GM12801 (cell line): ENCODE results near the gene KRTAP13-4.

Source experiments
- TF ChIP-seq, protein P1 (sequence below): IDR thresholded peaks from one replicate; pipeline ENCODE4 v1.5.1; 2011; ENCODE audit warnings: control low read depth; ENCODE audit not compliant: insufficient read length; ENCODE audit errors: extremely low read depth

The KRTAP13-4 gene

GRCh38 chr21:30448514-30448913 lies 18.5 kb downstream of the KRTAP13-4 start:
- TF ChIP-seq, protein P1, sequence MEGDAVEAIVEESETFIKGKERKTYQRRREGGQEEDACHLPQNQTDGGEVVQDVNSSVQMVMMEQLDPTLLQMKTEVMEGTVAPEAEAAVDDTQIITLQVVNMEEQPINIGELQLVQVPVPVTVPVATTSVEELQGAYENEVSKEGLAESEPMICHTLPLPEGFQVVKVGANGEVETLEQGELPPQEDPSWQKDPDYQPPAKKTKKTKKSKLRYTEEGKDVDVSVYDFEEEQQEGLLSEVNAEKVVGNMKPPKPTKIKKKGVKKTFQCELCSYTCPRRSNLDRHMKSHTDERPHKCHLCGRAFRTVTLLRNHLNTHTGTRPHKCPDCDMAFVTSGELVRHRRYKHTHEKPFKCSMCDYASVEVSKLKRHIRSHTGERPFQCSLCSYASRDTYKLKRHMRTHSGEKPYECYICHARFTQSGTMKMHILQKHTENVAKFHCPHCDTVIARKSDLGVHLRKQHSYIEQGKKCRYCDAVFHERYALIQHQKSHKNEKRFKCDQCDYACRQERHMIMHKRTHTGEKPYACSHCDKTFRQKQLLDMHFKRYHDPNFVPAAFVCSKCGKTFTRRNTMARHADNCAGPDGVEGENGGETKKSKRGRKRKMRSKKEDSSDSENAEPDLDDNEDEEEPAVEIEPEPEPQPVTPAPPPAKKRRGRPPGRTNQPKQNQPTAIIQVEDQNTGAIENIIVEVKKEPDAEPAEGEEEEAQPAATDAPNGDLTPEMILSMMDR, result no peak

GRCh38 chr21:30463713-30464112 lies 33.7 kb downstream of the KRTAP13-4 start:
- TF ChIP-seq, protein P1, result no peak

DNA sequence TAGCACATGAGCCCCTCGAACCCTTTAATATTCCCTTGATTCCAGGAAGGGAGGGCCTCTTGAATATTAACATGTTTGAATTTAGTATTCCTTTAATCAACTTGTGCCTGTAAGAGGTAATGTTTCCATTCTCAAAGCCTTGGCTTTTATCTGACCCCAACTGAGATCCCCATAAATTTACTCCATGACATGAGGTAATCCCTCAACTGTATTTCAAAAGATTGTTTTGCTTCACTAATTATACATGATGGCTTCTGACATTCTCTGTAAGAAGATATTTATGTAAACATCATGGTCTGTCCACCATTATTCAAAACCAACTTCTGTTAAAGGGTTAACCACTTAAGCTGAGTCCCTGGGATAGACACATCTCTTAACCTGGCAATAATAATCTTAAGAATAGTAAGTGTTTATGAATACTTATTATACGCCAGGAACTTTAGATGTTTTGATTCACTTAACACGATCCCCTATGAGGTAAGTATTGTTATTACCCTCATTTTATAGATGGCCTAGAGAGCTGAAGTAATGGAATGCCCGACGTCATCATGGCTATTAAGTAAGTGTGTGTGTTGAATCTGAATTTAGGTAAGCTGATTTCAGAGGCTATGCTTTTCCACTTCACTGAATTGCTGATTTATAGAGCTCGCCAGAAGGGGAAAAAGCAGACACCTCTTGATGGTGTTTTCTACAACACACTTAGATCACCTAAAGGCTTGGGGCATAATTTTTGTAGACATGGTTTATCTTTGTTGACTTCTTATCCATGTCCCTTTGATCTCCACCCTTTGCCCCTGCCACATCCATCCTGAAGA lies 39.1 kb downstream of the KRTAP13-4 start:
- TF ChIP-seq, protein P1, result no peak

DNA sequence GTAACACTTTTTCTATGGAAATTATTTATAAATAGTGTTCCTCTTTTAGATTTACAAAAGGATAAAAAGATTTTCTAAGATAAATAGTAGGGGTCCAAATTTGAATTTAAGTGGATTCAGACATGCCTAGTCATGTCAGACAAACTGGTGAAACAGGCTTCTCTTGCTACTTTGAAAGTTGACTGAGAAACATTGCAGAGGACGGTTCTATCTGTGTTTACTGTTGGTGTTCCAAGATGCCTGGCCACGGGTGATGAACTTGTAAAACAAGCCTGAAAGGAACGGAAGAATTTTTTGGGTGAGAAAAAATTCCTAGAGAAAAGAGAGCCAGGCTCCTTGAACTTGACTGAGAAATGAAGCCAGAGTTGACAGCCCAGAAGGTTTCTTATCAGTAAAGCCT lies 48.0 kb downstream of the KRTAP13-4 start:
- TF ChIP-seq, protein P1, result no peak

DNA sequence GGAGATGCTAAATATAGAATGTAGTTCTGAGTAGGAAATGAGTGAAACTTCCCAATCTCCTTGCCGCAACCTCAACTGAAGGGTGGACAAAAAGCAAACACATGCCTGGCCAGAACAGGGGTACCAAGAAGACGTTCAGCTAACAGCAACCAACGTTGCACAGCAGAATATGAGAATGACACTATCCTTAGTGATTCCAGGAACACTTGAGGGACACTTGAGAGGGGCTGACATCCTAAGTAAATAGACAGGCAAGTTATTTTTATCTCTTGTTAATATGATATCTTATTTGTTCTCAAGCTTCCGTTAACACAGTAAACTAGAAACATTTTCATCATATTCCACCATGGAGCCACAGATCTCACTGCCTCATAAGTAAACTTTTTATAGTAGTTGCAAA lies 49.2 kb downstream of the KRTAP13-4 start:
- TF ChIP-seq, protein P1, result no peak

- TF ChIP-seq, protein P1, result no peak
Observed at GRCh38 chr21:30480145-30480544, 50.1 kb downstream of the KRTAP13-4 start, which contains the start of gene KRTAP19-1. Gene KRTAP19-1, minus strand, starts transcription at chr21:30480367. Its CDS starts 50 bp downstream, at chr21:30480317.
